Erythroblast (primary cell): ENCODE data around the gene PLEKHH1.

ENCODE experiments used
- GATA1 ChIP-seq: IDR thresholded peaks from 2 replicates; pipeline ENCODE4 v1.6.1; 2011; ENCODE audit warnings: low read depth, mild to moderate bottlenecking, control low read depth, low read length, moderate library complexity
- POLR2A ChIP-seq: IDR thresholded peaks from 2 replicates; pipeline ENCODE4 v1.6.1; 2011; ENCODE audit warnings: mild to moderate bottlenecking, low read length

- no peak for TF ChIP-seq POLR2A
- TF ChIP-seq GATA1, result no peak
Observed at GRCh38 chr14:67549734-67550133, 16.6 kb downstream of the PLEKHH1 start.
